ENCODE measurements around the gene IDI1.

The IDI1 gene

DNA sequence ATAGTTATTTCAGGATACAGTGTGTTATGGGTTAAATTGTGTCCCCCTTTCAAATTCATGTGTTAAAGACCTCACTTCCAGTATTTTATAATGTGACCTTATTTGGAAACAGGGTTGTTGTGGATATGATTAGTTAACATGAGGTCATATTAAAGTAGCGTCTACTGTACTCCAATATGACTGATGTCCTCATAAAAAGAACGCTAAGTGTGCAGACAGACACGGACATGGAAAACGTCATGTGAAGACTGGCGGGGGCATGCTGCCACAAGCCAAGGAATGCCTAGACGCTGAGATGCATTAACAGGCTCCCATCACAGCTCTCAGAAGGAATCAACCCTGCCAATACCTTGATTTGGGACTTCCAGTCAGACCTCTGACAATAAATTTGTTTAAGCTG lies 5.8 kb upstream of the IDI1 start:
- peak overlapping the region; percentile 93; the same call in 1 of the 2 replicates for H3K4me3 ChIP-seq (ENCODE audit: low read depth, low read length)
- no peak for DNase-seq (ENCODE audit: low read depth)
- TF ChIP-seq, protein P1, sequence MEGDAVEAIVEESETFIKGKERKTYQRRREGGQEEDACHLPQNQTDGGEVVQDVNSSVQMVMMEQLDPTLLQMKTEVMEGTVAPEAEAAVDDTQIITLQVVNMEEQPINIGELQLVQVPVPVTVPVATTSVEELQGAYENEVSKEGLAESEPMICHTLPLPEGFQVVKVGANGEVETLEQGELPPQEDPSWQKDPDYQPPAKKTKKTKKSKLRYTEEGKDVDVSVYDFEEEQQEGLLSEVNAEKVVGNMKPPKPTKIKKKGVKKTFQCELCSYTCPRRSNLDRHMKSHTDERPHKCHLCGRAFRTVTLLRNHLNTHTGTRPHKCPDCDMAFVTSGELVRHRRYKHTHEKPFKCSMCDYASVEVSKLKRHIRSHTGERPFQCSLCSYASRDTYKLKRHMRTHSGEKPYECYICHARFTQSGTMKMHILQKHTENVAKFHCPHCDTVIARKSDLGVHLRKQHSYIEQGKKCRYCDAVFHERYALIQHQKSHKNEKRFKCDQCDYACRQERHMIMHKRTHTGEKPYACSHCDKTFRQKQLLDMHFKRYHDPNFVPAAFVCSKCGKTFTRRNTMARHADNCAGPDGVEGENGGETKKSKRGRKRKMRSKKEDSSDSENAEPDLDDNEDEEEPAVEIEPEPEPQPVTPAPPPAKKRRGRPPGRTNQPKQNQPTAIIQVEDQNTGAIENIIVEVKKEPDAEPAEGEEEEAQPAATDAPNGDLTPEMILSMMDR (IDR thresholded peaks at IDR 0.05; ENCODE audit: control insufficient read depth, extremely low read depth, insufficient read depth) = no peak

DNA sequence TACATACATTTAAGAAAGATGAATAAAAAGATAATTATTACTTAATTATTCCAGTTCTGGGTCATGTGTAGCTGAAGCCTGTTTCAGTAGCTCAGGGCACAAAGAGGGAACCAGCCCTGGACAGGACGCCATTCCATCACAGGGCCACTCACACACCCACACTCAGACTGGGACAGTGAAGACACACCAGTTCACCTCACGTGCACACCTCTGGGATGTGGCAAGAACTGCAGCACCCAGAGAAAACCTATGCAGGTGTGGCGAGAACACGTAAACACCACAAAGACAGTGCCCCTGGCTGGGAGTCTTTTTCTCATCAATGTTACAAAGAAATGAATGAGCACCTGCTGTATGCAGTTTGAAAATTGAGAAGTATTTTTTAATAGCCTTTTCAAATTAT lies 1.6 kb upstream of the IDI1 start:
- H3K4me3 ChIP-seq (ENCODE audit: low read depth, low read length) = peak overlapping the region; percentile 81
- no peak for DNase-seq (ENCODE audit: low read depth)
- TF ChIP-seq, protein P1 (IDR thresholded peaks at IDR 0.05; ENCODE audit: control insufficient read depth, extremely low read depth, insufficient read depth) = no peak

DNA sequence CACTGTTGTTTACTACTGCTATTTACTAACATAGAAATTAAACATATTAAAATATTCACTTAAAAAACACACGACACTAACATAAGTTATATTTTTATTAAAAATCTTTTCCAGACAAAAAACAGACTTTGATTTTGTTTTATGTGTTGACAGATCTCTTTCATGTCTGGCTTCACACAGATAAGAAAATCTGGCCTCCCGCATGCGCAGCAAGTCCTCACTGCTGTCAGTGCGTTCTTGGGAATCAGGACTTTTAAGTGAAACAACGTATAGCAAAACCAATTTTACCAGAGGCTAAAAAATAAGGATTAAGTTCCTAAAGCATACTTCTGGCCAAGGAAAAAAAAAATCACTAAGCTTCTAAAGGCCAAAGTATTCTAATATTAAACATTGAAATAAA lies 1.2 kb upstream of the IDI1 start:
- TF ChIP-seq, protein P1 (IDR thresholded peaks at IDR 0.05; ENCODE audit: control insufficient read depth, extremely low read depth, insufficient read depth) = no peak
- peak overlapping the region; percentile 81 for H3K4me3 ChIP-seq (ENCODE audit: low read depth, low read length)
- DNase-seq (ENCODE audit: low read depth) = no peak

DNA sequence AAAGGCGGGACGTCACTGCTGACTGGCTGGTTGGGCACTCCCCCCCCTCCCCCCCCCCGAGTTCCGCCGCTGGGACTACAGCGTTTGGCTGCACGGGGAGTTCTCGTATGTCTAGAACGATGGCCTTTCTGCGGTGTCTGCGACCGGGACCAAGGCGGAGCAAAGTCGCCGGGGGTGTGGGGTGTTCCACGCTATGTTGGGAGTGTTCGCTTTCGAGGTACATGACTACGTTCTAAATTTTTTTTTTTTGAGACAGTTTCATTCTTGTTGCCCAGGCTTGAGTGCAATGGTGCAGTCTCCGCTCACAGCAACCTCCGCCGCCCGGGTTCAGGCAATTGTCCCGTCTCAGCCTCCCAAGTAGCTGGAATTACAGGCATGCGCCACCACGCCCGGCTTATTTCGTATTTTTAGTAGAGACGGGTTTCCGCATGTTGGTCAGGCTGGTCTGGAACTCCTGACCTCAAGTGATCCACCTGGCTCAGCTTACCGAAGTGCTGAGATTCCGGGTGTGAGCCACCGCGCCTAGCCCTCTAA lies 573 bp upstream of the IDI1 start:
- DNase-seq (ENCODE audit: low read depth) = no peak
- TF ChIP-seq, protein P1 (IDR thresholded peaks at IDR 0.05; ENCODE audit: control insufficient read depth, extremely low read depth, insufficient read depth) = no peak
- peak overlapping the region; percentile 81 for H3K4me3 ChIP-seq (ENCODE audit: low read depth, low read length)

DNA sequence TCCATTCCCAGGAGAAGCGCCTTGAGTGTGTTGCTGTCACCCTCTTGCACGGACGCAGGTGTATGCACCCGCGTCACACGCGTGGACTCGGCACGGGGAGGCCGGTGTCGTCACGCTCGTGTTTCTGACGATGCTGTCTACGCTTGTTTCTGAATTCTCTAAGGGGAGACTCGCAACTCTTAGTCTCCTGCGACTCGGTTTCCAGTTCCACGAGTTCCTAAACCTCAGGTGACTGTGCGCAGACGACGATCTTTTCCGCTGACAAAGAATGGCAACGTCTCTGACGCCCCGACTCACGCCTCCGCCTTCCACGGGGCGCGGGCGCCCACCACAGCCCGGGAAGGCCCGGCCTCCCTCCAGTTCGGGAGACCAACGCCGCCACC lies 579 bp downstream of the IDI1 start:
- TF ChIP-seq, protein P1 (IDR thresholded peaks at IDR 0.05; ENCODE audit: control insufficient read depth, extremely low read depth, insufficient read depth) = no peak
- DNase-seq (ENCODE audit: low read depth) = no peak
- peak overlapping the region; percentile 81 for H3K4me3 ChIP-seq (ENCODE audit: low read depth, low read length)

DNA sequence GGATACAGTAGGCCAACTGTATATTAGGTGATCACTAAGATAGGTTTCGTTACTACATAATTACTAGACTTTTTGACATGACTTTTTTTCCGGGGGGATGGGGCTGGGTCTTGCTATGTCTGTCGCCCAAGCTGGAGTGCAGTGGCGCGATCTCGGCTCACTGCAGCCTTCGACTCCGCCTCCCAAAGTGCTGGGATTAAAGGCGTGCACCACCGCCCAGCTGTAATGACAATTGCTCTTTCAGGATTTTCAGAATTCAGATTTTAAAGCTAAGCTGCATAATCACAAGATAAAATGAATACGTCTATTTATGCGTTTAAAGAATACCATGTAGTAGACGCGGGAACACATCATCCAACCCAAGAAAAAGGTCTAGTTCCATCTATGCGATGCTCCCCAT lies 982 bp downstream of the IDI1 start:
- peak overlapping the region; percentile 81 for H3K4me3 ChIP-seq (ENCODE audit: low read depth, low read length)
- TF ChIP-seq, protein P1 (IDR thresholded peaks at IDR 0.05; ENCODE audit: control insufficient read depth, extremely low read depth, insufficient read depth) = no peak
- no peak for DNase-seq (ENCODE audit: low read depth)

DNA sequence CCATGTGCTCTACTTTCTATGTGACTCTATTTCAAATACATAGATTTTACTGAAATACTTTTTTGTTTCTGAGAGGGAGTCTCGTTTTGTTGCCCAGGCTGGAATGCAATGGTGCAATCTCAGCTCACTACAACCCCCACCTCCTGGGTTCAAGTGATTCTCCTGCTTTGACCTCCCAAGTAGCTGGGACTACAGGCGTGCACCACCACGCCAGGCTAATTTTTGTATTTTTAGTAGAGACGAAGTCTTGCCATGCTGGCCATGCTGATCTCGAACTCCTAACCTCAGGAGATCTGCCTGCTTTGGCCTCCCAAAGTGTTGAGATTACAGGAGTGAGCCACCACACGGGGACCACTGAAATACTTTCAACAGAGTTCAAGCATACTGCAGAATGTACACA lies 3.5 kb downstream of the IDI1 start:
- DNase-seq (ENCODE audit: low read depth) = no peak
- TF ChIP-seq, protein P1 (IDR thresholded peaks at IDR 0.05; ENCODE audit: control insufficient read depth, extremely low read depth, insufficient read depth) = no peak
- H3K4me3 ChIP-seq (ENCODE audit: low read depth, low read length) = no peak overlapping the region
